Keratinocyte (primary cell): ENCODE results near the gene TBXAS1.

ENCODE experiments used
- EZH2 ChIP-seq: IDR thresholded peaks from one replicate; pipeline ENCODE4 v1.6.1; 2012; ENCODE audit warnings: inconsistent platforms, mild to moderate bottlenecking, low read length, moderate library complexity
- TF ChIP-seq, protein P1 (sequence below), 3 experiments: IDR thresholded peaks in 1 of 3; conservative IDR thresholded peaks in 1 of 3; optimal IDR thresholded peaks in 1 of 3; 2 replicates in 2 of 3; 3 replicates in 1 of 3; pipeline versions ENCODE3 to v1.5.1; 2011; ENCODE audit warnings: low read length in 3 of 3, mild to moderate bottlenecking in 3 of 3, moderate library complexity in 2 of 3, control low read depth in 1 of 3, inconsistent platforms in 1 of 3; ENCODE audit not compliant: insufficient read depth in 2 of 3; ENCODE audit errors: extremely low read depth in 1 of 3

DNA sequence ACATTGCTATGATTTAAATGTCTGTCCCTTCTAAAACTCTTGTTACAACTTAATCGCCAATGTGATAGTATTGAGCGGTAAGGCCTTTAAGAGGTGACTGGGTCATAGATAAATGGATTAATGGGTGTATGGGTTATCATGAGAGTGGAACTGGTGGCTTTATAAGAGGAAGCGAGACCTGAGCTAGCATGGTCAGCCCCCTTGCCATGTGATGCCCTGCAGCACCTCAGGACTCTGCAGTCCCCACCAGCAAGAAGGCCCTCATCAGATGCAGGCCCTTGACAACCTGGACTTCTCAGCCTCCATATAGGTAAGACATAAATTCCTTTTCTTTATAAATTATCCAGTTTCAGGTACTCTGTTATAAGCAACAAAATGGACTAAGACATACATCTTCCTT lies 218.1 kb downstream of the TBXAS1 start:
- TF ChIP-seq, protein P1, sequence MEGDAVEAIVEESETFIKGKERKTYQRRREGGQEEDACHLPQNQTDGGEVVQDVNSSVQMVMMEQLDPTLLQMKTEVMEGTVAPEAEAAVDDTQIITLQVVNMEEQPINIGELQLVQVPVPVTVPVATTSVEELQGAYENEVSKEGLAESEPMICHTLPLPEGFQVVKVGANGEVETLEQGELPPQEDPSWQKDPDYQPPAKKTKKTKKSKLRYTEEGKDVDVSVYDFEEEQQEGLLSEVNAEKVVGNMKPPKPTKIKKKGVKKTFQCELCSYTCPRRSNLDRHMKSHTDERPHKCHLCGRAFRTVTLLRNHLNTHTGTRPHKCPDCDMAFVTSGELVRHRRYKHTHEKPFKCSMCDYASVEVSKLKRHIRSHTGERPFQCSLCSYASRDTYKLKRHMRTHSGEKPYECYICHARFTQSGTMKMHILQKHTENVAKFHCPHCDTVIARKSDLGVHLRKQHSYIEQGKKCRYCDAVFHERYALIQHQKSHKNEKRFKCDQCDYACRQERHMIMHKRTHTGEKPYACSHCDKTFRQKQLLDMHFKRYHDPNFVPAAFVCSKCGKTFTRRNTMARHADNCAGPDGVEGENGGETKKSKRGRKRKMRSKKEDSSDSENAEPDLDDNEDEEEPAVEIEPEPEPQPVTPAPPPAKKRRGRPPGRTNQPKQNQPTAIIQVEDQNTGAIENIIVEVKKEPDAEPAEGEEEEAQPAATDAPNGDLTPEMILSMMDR (optimal IDR thresholded peaks at IDR 0.05 in 1 of 3, IDR thresholded peaks at IDR 0.05 in 1 of 3, conservative IDR thresholded peaks at IDR 0.05 in 1 of 3; ENCODE audit: extremely low read depth in 1 of 3, insufficient read depth in 2 of 3, low read length in 3 of 3) = no peak
- no peak for TF ChIP-seq EZH2
